Memory B cell (primary cell): ENCODE results near the gene CDS1.
"Not testable (repeated sequence)": the region's sequence is repeated elsewhere in the genome, so short reads cannot be mapped to it uniquely, and the experiment has no call there.

Experiments used
- ATAC-seq: fragments of 150-1000 bp; cut with Tn5 transposase; 2 replicates; pipeline ENCODE4 v1.10.0; 2021; ENCODE audit warnings: low read depth, mild to moderate bottlenecking, moderate library complexity
- DNase-seq, 2 donors: peaks; one replicate each; pipeline ENCODE4 v3.0.0; 2022; ENCODE audit warnings: low spot score in 2 of 2
- H3K27ac Mint-ChIP-seq: one replicate; pipeline ENCODE4 v1.8.0; 2022; ENCODE audit warnings: mild to moderate bottlenecking, moderate library complexity, mixed read lengths
- H3K27me3 Mint-ChIP-seq: one replicate; pipeline ENCODE4 v1.8.0; 2022; ENCODE audit warnings: mixed read lengths
- H3K36me3 Mint-ChIP-seq: one replicate; pipeline ENCODE4 v1.8.0; 2022; ENCODE audit warnings: mild to moderate bottlenecking, mixed read lengths
- H3K4me1 Mint-ChIP-seq: one replicate; pipeline ENCODE4 v1.8.0; 2022; ENCODE audit warnings: mixed read lengths
- H3K4me3 Mint-ChIP-seq: one replicate; pipeline ENCODE4 v1.8.0; 2022; ENCODE audit warnings: mild to moderate bottlenecking, moderate library complexity, mixed read lengths
- H3K9me3 Mint-ChIP-seq: one replicate; pipeline ENCODE4 v1.8.0; 2022; ENCODE audit warnings: mixed read lengths

Gene CDS1

DNA sequence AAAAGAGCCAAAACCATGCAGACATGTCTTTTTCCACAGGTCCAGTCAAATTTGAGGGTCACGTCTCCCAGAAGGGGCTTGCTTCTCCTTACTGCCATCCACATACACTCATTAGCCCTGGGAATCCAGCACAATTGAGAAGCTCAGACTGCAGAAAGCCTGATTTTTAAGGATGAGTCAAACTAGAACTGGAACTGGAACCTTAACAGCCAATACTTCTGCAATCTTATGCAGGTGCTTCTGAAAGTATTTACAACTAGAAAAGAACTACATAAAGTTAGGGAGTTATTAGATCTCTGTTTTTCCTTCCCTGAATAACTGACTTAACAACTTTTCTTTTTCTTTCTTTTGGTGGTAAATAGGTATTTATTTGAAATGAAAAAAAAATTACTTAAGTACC, 86.3 kb downstream of the CDS1 start:
- no peaks in the 10 kb centered on the region for H3K9me3 Mint-ChIP-seq
- no peak for ATAC-seq
- no peaks in the 10 kb centered on the region for H3K36me3 Mint-ChIP-seq
- H3K27me3 Mint-ChIP-seq: no peaks in the 10 kb centered on the region
- DNase-seq: no peak
- peaks cover 3% of the 10 kb centered on the region for H3K4me1 Mint-ChIP-seq
- no peak overlapping the region for H3K4me3 Mint-ChIP-seq
- H3K27ac Mint-ChIP-seq: no peak overlapping the region

DNA sequence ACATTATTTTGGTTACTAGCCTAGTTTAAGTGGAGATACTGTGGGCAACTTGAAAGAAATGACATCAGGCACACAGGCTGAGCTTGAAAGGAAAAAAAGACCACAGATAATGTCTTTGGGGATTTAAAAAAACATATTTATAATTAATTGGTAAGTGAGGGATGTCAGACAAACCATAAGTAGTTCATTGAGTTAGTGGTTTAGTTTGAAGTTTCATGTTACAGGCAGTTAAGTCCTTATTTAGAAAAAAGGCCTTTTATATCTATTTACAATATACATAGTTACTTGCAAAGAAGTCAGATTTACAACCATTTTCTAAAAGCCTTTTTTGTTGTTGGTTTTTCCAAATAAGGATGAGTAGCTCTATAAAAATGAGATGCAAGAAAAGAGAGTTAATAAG, 89.2 kb downstream of the CDS1 start:
- DNase-seq (no peak), ATAC-seq (no peak)
- Mint-ChIP-seq H3K4me1 (peaks cover 3% of the 10 kb centered on the region), H3K4me3 (no peak overlapping the region), H3K27me3 (no peaks in the 10 kb centered on the region), H3K9me3 (no peaks in the 10 kb centered on the region), H3K36me3 (no peaks in the 10 kb centered on the region), H3K27ac (no peak overlapping the region)

DNA sequence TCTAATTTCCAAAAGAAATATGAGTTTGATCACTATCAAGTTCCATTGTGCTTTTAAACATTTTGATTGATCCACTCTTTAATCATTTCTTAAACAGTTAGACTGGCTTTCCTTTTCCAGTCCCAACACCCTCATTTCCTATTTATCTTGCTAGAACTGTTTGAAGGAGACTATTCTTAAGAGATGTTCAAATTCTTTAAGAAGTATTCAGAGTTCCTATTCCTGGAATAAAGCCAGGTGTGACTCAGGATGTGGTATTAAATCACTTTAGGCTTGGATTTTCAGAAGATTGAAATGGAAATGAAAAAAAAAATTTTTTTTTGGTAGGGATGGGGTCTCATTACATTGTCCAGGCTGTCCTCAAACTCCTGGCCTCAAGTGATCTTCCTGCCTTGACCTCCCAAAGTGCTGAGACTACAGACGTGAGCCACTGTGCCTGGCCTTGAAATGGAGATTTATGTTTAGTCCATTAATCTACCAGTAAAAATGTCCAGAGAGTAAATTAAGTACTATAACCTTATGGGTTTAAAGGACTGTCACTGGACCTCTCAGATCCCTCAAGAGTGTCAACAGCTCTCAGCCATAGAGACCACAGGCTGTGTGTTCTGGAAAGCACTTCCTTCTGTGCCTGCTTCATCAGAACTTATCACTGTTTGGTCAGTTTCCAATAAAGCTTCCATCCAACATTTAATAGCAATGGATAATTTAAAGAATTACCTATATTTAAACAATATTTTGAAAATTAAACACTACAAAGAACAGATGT, 90.7 kb downstream of the CDS1 start:
- Mint-ChIP-seq H3K27me3 (no peaks in the 10 kb centered on the region), H3K4me3 (no peak overlapping the region), H3K4me1 (peaks cover 3% of the 10 kb centered on the region), H3K27ac (no peak overlapping the region), H3K36me3 (no peaks in the 10 kb centered on the region), H3K9me3 (no peaks in the 10 kb centered on the region)
- ATAC-seq (no peak), DNase-seq (no peak)

GRCh38 chr4:84677093-84677492, 94.2 kb downstream of the CDS1 start:
- Mint-ChIP-seq H3K27ac (no peak overlapping the region), H3K4me3 (no peak overlapping the region), H3K9me3 (no peaks in the 10 kb centered on the region), H3K4me1 (no peaks in the 10 kb centered on the region), H3K27me3 (no peaks in the 10 kb centered on the region), H3K36me3 (no peaks in the 10 kb centered on the region)
- ATAC-seq (no peak), DNase-seq (no peak)

DNA sequence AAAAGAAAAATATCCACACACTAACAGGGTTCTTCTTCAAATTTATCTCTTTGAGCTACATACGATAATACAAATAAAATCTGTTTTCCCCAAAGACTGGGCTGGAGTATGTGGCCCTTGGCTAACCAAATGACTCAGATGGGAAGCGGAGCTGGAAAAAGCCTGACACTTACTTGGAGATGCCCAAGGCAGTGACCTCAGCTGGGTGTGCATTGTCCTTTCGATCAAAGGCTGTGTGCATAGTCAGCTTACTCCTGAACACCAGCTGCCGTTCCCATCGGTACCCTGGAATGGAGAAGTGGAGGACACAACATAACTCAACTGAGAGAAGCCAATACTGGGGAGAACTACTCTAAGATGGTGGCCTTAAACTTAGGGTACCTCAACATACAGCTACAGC, 95.1 kb downstream of the CDS1 start:
- Mint-ChIP-seq H3K4me1 (no peaks in the 10 kb centered on the region), H3K9me3 (no peaks in the 10 kb centered on the region), H3K27me3 (no peaks in the 10 kb centered on the region), H3K36me3 (no peaks in the 10 kb centered on the region), H3K4me3 (no peak overlapping the region), H3K27ac (no peak overlapping the region)
- no peak for ATAC-seq
- no peak for DNase-seq

GRCh38 chr4:84678976-84679744, 96.2 kb downstream of the CDS1 start:
- Mint-ChIP-seq H3K9me3 (no peaks in the 10 kb centered on the region), H3K4me3 (no peak overlapping the region), H3K36me3 (no peaks in the 10 kb centered on the region), H3K27me3 (peaks cover 2% of the 10 kb centered on the region), H3K4me1 (no peaks in the 10 kb centered on the region), H3K27ac (no peak overlapping the region)
- ATAC-seq (no peak), DNase-seq (no peak)

GRCh38 chr4:84680956-84681355, 98.0 kb downstream of the CDS1 start:
- no peak for ATAC-seq
- no peak for DNase-seq
- Mint-ChIP-seq H3K9me3 (no peaks in the 10 kb centered on the region), H3K4me1 (no peaks in the 10 kb centered on the region), H3K27ac (no peak overlapping the region), H3K27me3 (peaks cover 2% of the 10 kb centered on the region), H3K36me3 (no peaks in the 10 kb centered on the region), H3K4me3 (no peak overlapping the region)

- Mint-ChIP-seq H3K9me3 (no peaks in the 10 kb centered on the region), H3K36me3 (no peaks in the 10 kb centered on the region), H3K4me3 (no peak overlapping the region), H3K27ac (no peak overlapping the region), H3K27me3 (peaks cover 2% of the 10 kb centered on the region), H3K4me1 (no peaks in the 10 kb centered on the region)
- DNase-seq (no peak), ATAC-seq (no peak)
Observed at GRCh38 chr4:84681486-84682274, 98.8 kb downstream of the CDS1 start.

GRCh38 chr4:84682661-84683060, 99.7 kb downstream of the CDS1 start:
- H3K9me3 Mint-ChIP-seq, H3K4me3 Mint-ChIP-seq, ATAC-seq, DNase-seq, H3K27ac Mint-ChIP-seq, H3K4me1 Mint-ChIP-seq, H3K27me3 Mint-ChIP-seq, H3K36me3 Mint-ChIP-seq: not testable (repeated sequence)

DNA sequence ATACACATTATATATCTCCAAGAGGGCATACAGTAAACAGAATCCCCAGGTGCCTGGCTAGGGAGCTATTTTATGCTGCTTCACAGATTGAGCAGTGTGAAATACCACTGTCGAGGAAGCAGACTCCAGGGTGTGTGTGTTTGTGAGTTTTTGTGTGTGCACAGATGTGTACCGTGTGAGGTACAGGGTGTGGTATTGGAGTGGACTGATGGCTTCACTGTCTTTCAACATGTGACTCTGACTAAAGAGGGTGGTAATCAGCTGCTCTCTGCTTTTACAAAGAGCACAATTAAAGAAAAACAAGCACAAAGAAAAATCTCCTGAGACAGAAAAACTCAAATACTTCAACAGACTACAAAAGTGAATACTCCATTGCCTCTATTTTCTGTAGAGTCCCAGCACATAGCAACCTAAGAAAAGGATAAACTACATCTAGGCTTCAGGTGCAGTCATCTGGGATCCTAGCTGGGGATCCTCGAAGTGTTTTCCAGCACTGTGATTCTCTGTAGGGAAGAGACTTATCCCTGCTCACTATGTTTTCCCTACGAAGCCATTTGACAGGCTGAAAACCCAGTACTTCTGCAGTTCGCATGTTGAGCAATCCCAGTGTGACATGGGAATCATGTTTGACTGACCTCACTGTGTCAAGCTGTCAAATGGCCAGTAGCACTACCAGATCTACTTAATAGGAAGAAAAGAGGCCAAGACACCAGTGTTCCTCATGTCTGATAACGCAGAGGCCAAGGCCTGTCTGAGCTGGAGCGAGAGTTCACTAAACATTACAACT, 100.3 kb downstream of the CDS1 start:
- no peaks in the 10 kb centered on the region for H3K4me1 Mint-ChIP-seq
- H3K27me3 Mint-ChIP-seq: peaks cover 2% of the 10 kb centered on the region
- H3K36me3 Mint-ChIP-seq: no peaks in the 10 kb centered on the region
- DNase-seq (no peak), ATAC-seq (no peak)
- no peaks in the 10 kb centered on the region for H3K9me3 Mint-ChIP-seq
- no peak overlapping the region for H3K27ac Mint-ChIP-seq
- H3K4me3 Mint-ChIP-seq: no peak overlapping the region

- Mint-ChIP-seq H3K27me3 (peaks cover 2% of the 10 kb centered on the region), H3K9me3 (no peaks in the 10 kb centered on the region), H3K4me3 (no peak overlapping the region), H3K4me1 (no peaks in the 10 kb centered on the region), H3K36me3 (no peaks in the 10 kb centered on the region), H3K27ac (no peak overlapping the region)
- ATAC-seq: no peak
- DNase-seq: no peak
Observed at GRCh38 chr4:84684361-84684760, 101.4 kb downstream of the CDS1 start.

- no peak for DNase-seq
- H3K9me3 Mint-ChIP-seq: no peaks in the 10 kb centered on the region
- no peak overlapping the region for H3K27ac Mint-ChIP-seq
- no peak for ATAC-seq
- H3K4me3 Mint-ChIP-seq: no peak overlapping the region
- no peaks in the 10 kb centered on the region for H3K4me1 Mint-ChIP-seq
- H3K36me3 Mint-ChIP-seq: no peaks in the 10 kb centered on the region
- peaks cover 2% of the 10 kb centered on the region for H3K27me3 Mint-ChIP-seq
Observed at GRCh38 chr4:84685105-84685504, 102.2 kb downstream of the CDS1 start.

DNA sequence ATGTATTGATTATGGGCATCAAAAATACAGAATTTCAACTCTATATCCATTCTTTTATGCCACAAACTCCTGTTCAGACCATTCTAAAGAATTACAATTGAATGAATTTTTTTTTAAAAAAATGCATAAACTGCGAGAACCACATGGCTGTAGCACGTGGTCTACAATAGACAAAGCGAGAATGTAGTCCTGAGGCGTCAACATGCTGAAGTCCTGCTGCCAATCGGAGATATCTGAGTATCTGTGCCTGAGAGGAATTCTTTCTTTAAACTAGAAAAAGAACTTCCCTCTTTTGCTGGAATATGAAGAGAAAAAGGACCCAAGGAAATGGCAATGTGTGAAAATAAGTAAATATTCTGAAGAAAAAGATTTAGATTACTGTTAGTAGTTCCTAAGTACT, 105.7 kb downstream of the CDS1 start:
- no peak overlapping the region for H3K27ac Mint-ChIP-seq
- H3K4me3 Mint-ChIP-seq: no peak overlapping the region
- no peaks in the 10 kb centered on the region for H3K36me3 Mint-ChIP-seq
- peaks cover 3% of the 10 kb centered on the region for H3K27me3 Mint-ChIP-seq
- H3K9me3 Mint-ChIP-seq: no peaks in the 10 kb centered on the region
- no peaks in the 10 kb centered on the region for H3K4me1 Mint-ChIP-seq
- ATAC-seq (no peak), DNase-seq (no peak)

DNA sequence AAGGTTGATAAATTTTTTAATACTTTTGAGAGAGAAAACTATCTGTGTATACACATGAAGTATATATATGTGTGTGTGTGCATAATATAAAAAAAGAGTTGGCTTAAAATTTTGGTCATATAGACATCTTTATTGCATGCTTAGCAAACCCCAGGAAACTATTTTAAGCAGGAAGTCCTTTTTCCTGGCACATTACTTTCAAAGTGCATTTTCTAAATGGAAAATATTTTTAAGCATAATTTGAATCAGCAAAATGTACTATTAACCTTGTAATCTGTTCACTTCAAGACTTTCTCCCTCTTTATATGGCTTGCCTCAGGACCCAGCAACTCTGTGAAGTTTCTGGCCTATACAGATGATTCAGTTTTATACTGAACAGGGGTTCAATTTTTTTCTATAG, 106.3 kb downstream of the CDS1 start:
- no peaks in the 10 kb centered on the region for H3K4me1 Mint-ChIP-seq
- no peaks in the 10 kb centered on the region for H3K36me3 Mint-ChIP-seq
- H3K27ac Mint-ChIP-seq: no peak overlapping the region
- H3K27me3 Mint-ChIP-seq: peaks cover 3% of the 10 kb centered on the region
- no peak for DNase-seq
- ATAC-seq: no peak
- no peaks in the 10 kb centered on the region for H3K9me3 Mint-ChIP-seq
- H3K4me3 Mint-ChIP-seq: no peak overlapping the region
